ENCODE data around the gene LBHD2.

DNA sequence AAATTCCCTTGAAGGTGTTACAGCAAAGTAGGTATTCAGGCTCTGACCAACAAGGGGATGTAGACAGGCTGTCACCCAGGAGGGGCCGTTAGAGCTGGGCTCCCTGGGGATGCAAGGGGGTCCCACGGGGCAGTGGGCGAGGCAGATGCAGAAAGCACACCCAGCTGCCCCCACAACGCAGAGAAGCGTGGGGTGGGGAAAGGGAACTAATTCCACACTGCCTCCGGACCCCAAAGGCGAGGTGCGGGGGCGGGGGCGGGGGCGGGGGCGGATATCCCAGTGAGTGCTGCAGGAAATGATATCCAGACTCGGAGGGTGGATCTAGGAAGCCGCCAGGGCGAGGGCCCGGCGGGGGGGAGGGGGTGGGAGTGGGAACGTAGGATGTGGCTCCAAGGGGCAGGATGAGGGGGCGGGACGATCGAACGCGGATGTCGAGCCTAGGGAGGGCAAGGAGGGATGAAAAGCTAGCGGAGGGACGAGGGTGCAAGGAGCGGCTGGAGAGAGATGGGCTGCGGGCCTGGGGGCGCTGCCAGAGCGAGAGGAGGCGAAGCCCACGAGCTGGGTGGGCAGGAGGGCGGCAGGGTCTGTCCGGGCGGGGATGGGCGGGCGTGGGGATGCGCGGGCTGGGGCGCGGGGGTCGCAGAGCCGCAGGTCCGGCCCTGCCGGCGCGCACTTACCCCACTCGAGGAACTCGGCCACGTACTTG, 27.5 kb upstream of the LBHD2 start:
- TF ChIP-seq POLR2AphosphoS5 (IDR thresholded peaks at IDR 0.05; ENCODE audit: low read depth, low read length), result no peak
- no peak for TF ChIP-seq THAP11 (CRISPR knock-in tag; IDR thresholded peaks at IDR 0.05)
- TF ChIP-seq ZNF317 (CRISPR knock-in tag; IDR thresholded peaks at IDR 0.05), result no peak
- TF ChIP-seq TBP (CRISPR knock-in tag; IDR thresholded peaks at IDR 0.05), result no peak
- no peak for TF ChIP-seq CHD4 (IDR thresholded peaks at IDR 0.05; ENCODE audit: borderline replicate concordance, low read length)
